ENCODE results near the gene STXBP6. TPM values are rescaled to one million over a fixed set of nuclear protein-coding genes. Genes with fewer than 3 reads are reported as not detected.

Gene STXBP6
- total and polyA plus RNA-seq, 2 donors (not counting 3 experiments of a cell fraction or from before 2014, with no cell fraction given) = 0.06 TPM; not detected in 1

GRCh38 chr14:24783791-24784190, 266.2 kb downstream of the STXBP6 start:
- no peak for FAIRE-seq
- CTCF ChIA-PET = no interaction called here
- H3K4me2 ChIP-seq (ENCODE audit: insufficient read depth, low read length) = no peak overlapping the region

More at GRCh38 chr14:24783791-24784190, 266.2 kb downstream of the STXBP6 start:
- TF ChIP-seq CTCF (IDR thresholded peaks at IDR 0.05; ENCODE audit: extremely low read depth in 1 of 2, insufficient read depth in 1 of 2, low read depth in 1 of 2, low read length in 2 of 2) = no peak
- TF ChIP-seq JUN (IDR thresholded peaks at IDR 0.05; ENCODE audit: borderline replicate concordance, insufficient read depth, insufficient read length, low read depth) = no peak
- TF ChIP-seq EZH2 (IDR thresholded peaks at IDR 0.05; ENCODE audit: borderline replicate concordance, low read depth, low read length, severe bottlenecking) = no peak
- TF ChIP-seq MYC (IDR thresholded peaks at IDR 0.05; ENCODE audit: low read depth, low read length) = no peak
- no peak for TF ChIP-seq MAX (IDR thresholded peaks at IDR 0.05; ENCODE audit: insufficient read depth, insufficient read length)
- TF ChIP-seq POLR2A (IDR thresholded peaks at IDR 0.05; ENCODE audit: low read depth, low read length) = no peak
- no peak for TF ChIP-seq GATA2 (IDR thresholded peaks at IDR 0.05; ENCODE audit: insufficient read depth, insufficient read length, low read depth, low read length)
- no peak for TF ChIP-seq POLR2AphosphoS5 (IDR thresholded peaks at IDR 0.05; ENCODE audit: insufficient read depth, low read depth, low read length)
- no peak for TF ChIP-seq FOS (IDR thresholded peaks at IDR 0.05; ENCODE audit: borderline replicate concordance, insufficient read depth, low read length)
- no peaks in the 10 kb centered on the region for H3K79me2 ChIP-seq (ENCODE audit: control insufficient read depth, insufficient read depth, low read length)
- H3K36me3 ChIP-seq (ENCODE audit: control insufficient read depth in 2 of 2, extremely low read depth in 1 of 2, insufficient read depth in 2 of 2, low read length in 2 of 2) = no peaks in the 10 kb centered on the region
- dilution Hi-C loops (cut with MboI; ENCODE audit: extremely low pct_ligation_motif_present, low sequenced_read_pairs) = no loop called here
- no peak overlapping the region for H3K27ac ChIP-seq (ENCODE audit: insufficient read depth, low read depth, low read length)
- no peak overlapping the region for H2AFZ ChIP-seq (ENCODE audit: low read depth, low read length)
- no peaks in the 10 kb centered on the region for H3K9me1 ChIP-seq (replicated peaks; ENCODE audit: control insufficient read depth, extremely low read depth, insufficient read depth, low read length)
- DNase-seq (ENCODE audit: low read depth, low spot score) = no peak
- intact Hi-C loops (cut with micrococcal nuclease) = no loop called here
- peaks cover 0 to 3% of the 10 kb centered on the region in 2 experiments for H3K27me3 ChIP-seq (ENCODE audit: control insufficient read depth in 2 of 2, insufficient read depth in 2 of 2, low read length in 2 of 2)
- no peaks in the 10 kb centered on the region for H3K4me1 ChIP-seq (ENCODE audit: control insufficient read depth, extremely low read depth, insufficient read depth, low read length)
- no peak overlapping the region for H3K4me3 ChIP-seq (replicated peaks in 1 of 3; ENCODE audit: insufficient read depth in 1 of 3, low read depth in 1 of 3, low read length in 3 of 3)
- no TSS peak for BruUV-seq (replicated peaks)
- no peaks in the 10 kb centered on the region for H4K20me1 ChIP-seq (replicated peaks; ENCODE audit: control insufficient read depth, extremely low read depth, insufficient read depth, low read length)
- no peak overlapping the region for H3K9ac ChIP-seq (replicated peaks; ENCODE audit: extremely low read depth, insufficient read depth, low read length)
- POLR2A ChIA-PET = no interaction called here
- no peaks in the 10 kb centered on the region for H3K9me3 ChIP-seq (replicated peaks; ENCODE audit: control insufficient read depth, insufficient read depth, low read length)

Measured in endothelial cell of umbilical vein (primary cell).